Activated T-helper 17 cell treated with anti-CD3 and anti-CD28 coated beads, Interleukin-2, amount 50 U/mL, for 72 hours (primary cell): ENCODE data around the gene MCL1. TPM values are rescaled to one million over a fixed set of nuclear protein-coding genes. Genes with fewer than 3 reads are reported as not detected.
"Not testable (repeated sequence)": the region's sequence is repeated elsewhere in the genome, so short reads cannot be mapped to it uniquely, and the experiment has no call there.

ENCODE experiments used
- ATAC-seq: fragments of 150-1000 bp; cut with Tn5 transposase; replicated peaks from 2 replicates; pipeline ENCODE4 v1.10.0; 2021; ENCODE audit warnings: mild to moderate bottlenecking, moderate library complexity
- H3K27ac Mint-ChIP-seq: one replicate; pipeline ENCODE4 v1.8.0; 2022; ENCODE audit warnings: mixed read lengths
- H3K27me3 Mint-ChIP-seq: one replicate; pipeline ENCODE4 v1.8.0; 2022; ENCODE audit warnings: mixed read lengths
- H3K36me3 Mint-ChIP-seq: one replicate; pipeline ENCODE4 v1.8.0; 2022; ENCODE audit warnings: low read depth, mild to moderate bottlenecking, mixed read lengths
- H3K4me1 Mint-ChIP-seq: one replicate; pipeline ENCODE4 v1.8.0; 2022; ENCODE audit warnings: mixed read lengths
- H3K4me3 Mint-ChIP-seq: one replicate; pipeline ENCODE4 v1.8.0; 2022; ENCODE audit warnings: mild to moderate bottlenecking, mixed read lengths
- H3K9me3 Mint-ChIP-seq: one replicate; pipeline ENCODE4 v1.8.0; 2022; ENCODE audit warnings: mixed read lengths
- total RNA-seq, 2 donors: library from RNA; stranded (reverse); gene quantifications; one replicate each; pipeline ENCODE4 v1.2.3, GENCODE V29; 2022

The MCL1 gene
- total RNA-seq, 2 donors from 2014 or later = 235 to 351 TPM

- H3K27me3 Mint-ChIP-seq = no peaks in the 10 kb centered on the region
- H3K9me3 Mint-ChIP-seq = no peaks in the 10 kb centered on the region
- peak overlapping the region; percentile 98 for H3K27ac Mint-ChIP-seq
- peaks cover 65% of the 10 kb centered on the region for H3K36me3 Mint-ChIP-seq
- peaks cover 39% of the 10 kb centered on the region for H3K4me1 Mint-ChIP-seq
- H3K4me3 Mint-ChIP-seq = peak overlapping the region; percentile 83
- ATAC-seq = no peak
Observed at GRCh38 chr1:150612014-150612345, 32.6 kb upstream of the MCL1 start.

GRCh38 chr1:150610576-150610975 lies 31.2 kb upstream of the MCL1 start:
- peak overlapping the region; percentile 98 for H3K27ac Mint-ChIP-seq
- peaks cover 57% of the 10 kb centered on the region for H3K36me3 Mint-ChIP-seq
- no peaks in the 10 kb centered on the region for H3K27me3 Mint-ChIP-seq
- no peak for ATAC-seq
- no peaks in the 10 kb centered on the region for H3K9me3 Mint-ChIP-seq
- H3K4me3 Mint-ChIP-seq = peak overlapping the region; percentile 83
- H3K4me1 Mint-ChIP-seq = peaks cover 25% of the 10 kb centered on the region

DNA sequence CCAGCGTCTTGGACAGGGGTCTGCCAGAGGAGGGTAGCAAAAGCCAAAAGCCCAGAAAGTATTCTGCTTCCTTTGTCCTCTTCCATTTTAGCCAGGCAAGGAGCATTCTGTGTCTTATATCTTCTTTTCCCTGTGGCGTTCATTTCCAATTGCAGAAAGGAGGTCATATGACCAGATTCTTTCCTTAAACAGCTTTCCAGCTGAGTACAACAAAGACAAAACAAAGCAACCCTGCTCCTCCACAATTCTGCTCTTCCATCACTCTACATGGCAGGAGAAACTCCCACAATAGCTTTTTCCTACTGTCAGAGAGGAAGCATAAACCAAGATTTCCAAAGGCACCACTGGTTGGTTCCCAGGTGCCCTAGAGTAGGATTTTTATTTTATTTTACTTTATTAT lies 30.3 kb upstream of the MCL1 start:
- Mint-ChIP-seq H3K27me3 (no peaks in the 10 kb centered on the region), H3K4me1 (peaks cover 20% of the 10 kb centered on the region), H3K9me3 (no peaks in the 10 kb centered on the region), H3K4me3 (peak overlapping the region; percentile 21), H3K27ac (peak overlapping the region; percentile 98), H3K36me3 (peaks cover 50% of the 10 kb centered on the region)
- no peak for ATAC-seq

DNA sequence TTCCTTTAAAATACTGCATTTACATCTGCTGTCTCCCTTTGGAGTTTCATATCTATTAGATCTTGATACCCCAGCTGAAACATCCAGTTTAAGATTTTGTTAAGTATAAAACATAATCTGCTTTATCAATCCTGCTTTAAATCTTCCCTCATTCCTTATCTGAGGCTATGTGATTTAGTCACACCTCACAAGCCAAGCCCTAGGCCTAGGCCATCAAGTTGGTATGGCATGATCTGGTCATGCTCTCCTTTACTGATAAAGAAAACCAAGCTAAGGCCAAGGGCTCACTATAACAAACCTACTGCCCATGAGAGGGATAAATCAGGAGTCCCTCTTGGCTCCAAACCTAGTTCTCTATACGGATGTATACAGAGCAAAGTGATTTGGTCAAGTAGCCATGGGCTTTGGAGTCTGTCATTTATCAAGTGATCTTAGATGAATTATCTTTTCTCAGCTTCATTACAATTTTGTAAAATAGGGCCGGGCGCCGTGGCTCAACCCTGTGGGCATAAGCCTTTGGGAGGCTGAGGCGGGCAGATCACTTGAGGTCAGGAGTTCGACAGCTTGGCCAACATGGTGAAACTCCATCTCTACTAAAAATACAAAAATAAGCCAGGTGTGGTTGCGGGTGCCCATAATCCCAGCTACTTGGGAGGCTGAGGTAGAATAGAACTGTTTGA lies 27.2 kb upstream of the MCL1 start:
- ATAC-seq = no peak
- peaks cover 28% of the 10 kb centered on the region for H3K36me3 Mint-ChIP-seq
- H3K4me3 Mint-ChIP-seq = peak overlapping the region; percentile 19
- H3K27ac Mint-ChIP-seq = peak overlapping the region; percentile 79
- H3K27me3 Mint-ChIP-seq = no peaks in the 10 kb centered on the region
- H3K4me1 Mint-ChIP-seq = peaks cover 20% of the 10 kb centered on the region
- no peaks in the 10 kb centered on the region for H3K9me3 Mint-ChIP-seq

- H3K9me3 Mint-ChIP-seq = not testable (repeated sequence)
- H3K4me1 Mint-ChIP-seq = peaks cover 14% of the 10 kb centered on the region
Observed at GRCh38 chr1:150605451-150605731, 26.0 kb upstream of the MCL1 start.

GRCh38 chr1:150604226-150604588 lies 24.8 kb upstream of the MCL1 start:
- Mint-ChIP-seq H3K4me3 (peak overlapping the region; percentile 65), H3K4me1 (peaks cover 14% of the 10 kb centered on the region), H3K27ac (peak overlapping the region; percentile 89), H3K36me3 (peaks cover 41% of the 10 kb centered on the region), H3K27me3 (no peaks in the 10 kb centered on the region), H3K9me3 (no peaks in the 10 kb centered on the region)
- no peak for ATAC-seq

More at GRCh38 chr1:150605451-150605731, 26.0 kb upstream of the MCL1 start:
- H3K36me3 Mint-ChIP-seq = peaks cover 31% of the 10 kb centered on the region
- peak overlapping the region; percentile 89 for H3K27ac Mint-ChIP-seq
- H3K27me3 Mint-ChIP-seq, ATAC-seq: not testable (repeated sequence)
- H3K4me3 Mint-ChIP-seq = peak overlapping the region; percentile 65

DNA sequence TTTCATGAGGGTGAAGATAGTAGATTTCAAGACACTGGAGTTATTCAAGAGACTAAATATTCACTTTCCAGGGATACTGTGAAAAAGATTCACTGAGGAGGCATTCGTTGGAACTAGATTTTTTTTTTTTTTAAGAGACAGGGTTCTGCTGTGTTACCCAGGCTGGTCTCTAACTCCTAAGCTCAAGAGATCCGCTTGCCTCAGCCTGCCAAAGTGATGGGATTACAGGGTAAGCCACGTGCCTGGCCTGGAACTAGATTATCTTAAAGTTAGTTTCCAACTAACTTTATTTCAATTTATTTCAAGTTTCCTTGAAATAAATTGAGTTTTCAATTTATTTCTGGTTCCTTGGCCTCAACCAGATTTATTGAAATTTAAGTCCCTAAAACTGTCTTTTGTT lies 24.3 kb upstream of the MCL1 start:
- no peak overlapping the region for H3K4me3 Mint-ChIP-seq
- H3K9me3 Mint-ChIP-seq = no peaks in the 10 kb centered on the region
- H3K27ac Mint-ChIP-seq = peak overlapping the region; percentile 89
- ATAC-seq = no peak
- H3K27me3 Mint-ChIP-seq = no peaks in the 10 kb centered on the region
- peaks cover 36% of the 10 kb centered on the region for H3K36me3 Mint-ChIP-seq
- H3K4me1 Mint-ChIP-seq = peaks cover 14% of the 10 kb centered on the region

DNA sequence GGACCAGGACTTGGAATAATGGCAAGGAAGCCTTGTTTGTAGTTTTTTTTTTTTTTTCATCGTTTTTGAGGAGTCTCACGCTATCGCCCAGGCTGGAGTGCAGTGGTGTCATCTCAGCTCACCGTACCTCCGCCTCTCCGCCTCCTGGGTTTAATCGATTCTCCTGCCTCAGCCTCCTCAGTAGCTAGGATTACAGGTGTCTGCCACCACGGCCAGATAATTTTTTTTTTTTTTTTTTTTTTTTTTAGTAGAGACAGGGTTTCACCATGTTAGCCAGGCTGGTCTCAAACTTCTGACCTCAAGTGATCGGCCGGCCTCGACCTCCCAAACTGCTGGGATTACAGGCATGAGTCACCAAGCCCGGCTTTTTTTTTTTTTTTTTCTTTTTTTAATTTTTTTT lies 23.0 kb upstream of the MCL1 start:
- not testable (repeated sequence) for ATAC-seq, H3K27me3 Mint-ChIP-seq, H3K4me3 Mint-ChIP-seq, H3K27ac Mint-ChIP-seq, H3K9me3 Mint-ChIP-seq
- peaks cover 15% of the 10 kb centered on the region for H3K4me1 Mint-ChIP-seq
- H3K36me3 Mint-ChIP-seq = peaks cover 36% of the 10 kb centered on the region

- Mint-ChIP-seq H3K27me3 (no peaks in the 10 kb centered on the region), H3K36me3 (peaks cover 33% of the 10 kb centered on the region), H3K4me3 (no peak overlapping the region), H3K27ac (no peak overlapping the region), H3K9me3 (no peaks in the 10 kb centered on the region), H3K4me1 (peaks cover 21% of the 10 kb centered on the region)
- ATAC-seq = no peak
Observed at GRCh38 chr1:150601540-150601939, 22.1 kb upstream of the MCL1 start.

GRCh38 chr1:150598346-150598745 lies 18.9 kb upstream of the MCL1 start:
- not testable (repeated sequence) for H3K4me3 Mint-ChIP-seq, ATAC-seq, H3K9me3 Mint-ChIP-seq, H3K27me3 Mint-ChIP-seq, H3K27ac Mint-ChIP-seq
- H3K4me1 Mint-ChIP-seq = peaks cover 20% of the 10 kb centered on the region
- peaks cover 30% of the 10 kb centered on the region for H3K36me3 Mint-ChIP-seq

GRCh38 chr1:150596976-150597375 lies 17.6 kb upstream of the MCL1 start:
- H3K36me3 Mint-ChIP-seq = peaks cover 32% of the 10 kb centered on the region
- no peaks in the 10 kb centered on the region for H3K27me3 Mint-ChIP-seq
- H3K4me1 Mint-ChIP-seq = peaks cover 18% of the 10 kb centered on the region
- H3K4me3 Mint-ChIP-seq = peak overlapping the region; percentile 61
- ATAC-seq = no peak
- no peaks in the 10 kb centered on the region for H3K9me3 Mint-ChIP-seq
- H3K27ac Mint-ChIP-seq = peak overlapping the region; percentile 85

DNA sequence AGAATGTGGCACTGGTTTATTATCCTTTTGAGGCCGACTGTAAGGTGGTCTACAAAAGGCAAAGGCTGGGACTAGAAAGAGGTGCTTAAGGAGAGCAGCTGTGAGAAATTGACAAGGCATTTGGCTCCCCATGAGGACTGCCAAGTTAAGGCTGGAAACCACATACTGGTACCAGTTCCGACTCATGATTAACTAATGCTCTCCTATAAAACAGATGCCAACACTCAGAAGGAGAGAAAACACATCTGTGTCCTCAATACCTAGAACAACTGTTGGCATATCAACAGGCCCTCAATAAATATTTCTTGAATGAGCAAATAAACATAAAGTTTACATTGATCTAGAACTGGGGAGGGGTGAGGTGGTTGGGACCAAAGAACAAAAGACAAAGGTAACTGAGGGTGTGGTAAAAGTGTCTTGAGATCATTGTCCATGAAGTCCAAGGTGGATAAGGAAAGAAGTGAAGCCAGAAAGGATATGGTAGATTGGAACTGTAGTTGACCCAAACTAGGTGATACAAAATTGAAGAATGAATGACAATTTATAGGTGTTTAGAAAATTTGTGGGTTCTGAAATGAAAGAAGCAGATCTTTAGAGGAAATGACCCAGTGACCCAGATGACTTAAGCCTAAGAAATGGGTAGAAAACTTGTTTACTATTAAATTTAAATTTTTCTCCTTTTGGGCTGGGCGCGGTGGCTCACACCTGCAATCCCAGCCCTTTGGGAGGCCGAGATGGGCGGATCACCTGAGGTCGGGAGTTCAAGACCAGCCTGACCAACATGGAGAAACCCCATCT lies 16.9 kb upstream of the MCL1 start:
- H3K36me3 Mint-ChIP-seq = peaks cover 29% of the 10 kb centered on the region
- peaks cover 18% of the 10 kb centered on the region for H3K4me1 Mint-ChIP-seq
- peak overlapping the region; percentile 61 for H3K4me3 Mint-ChIP-seq
- no peaks in the 10 kb centered on the region for H3K27me3 Mint-ChIP-seq
- no peaks in the 10 kb centered on the region for H3K9me3 Mint-ChIP-seq
- peak; percentile 76 for ATAC-seq
- H3K27ac Mint-ChIP-seq = peak overlapping the region; percentile 85

GRCh38 chr1:150582371-150582770 lies 3.0 kb upstream of the MCL1 start:
- Mint-ChIP-seq H3K27me3 (no peaks in the 10 kb centered on the region), H3K9me3 (no peaks in the 10 kb centered on the region), H3K4me1 (peaks cover 7% of the 10 kb centered on the region), H3K4me3 (no peak overlapping the region), H3K27ac (no peak overlapping the region), H3K36me3 (peaks cover 23% of the 10 kb centered on the region)
- ATAC-seq = no peak

DNA sequence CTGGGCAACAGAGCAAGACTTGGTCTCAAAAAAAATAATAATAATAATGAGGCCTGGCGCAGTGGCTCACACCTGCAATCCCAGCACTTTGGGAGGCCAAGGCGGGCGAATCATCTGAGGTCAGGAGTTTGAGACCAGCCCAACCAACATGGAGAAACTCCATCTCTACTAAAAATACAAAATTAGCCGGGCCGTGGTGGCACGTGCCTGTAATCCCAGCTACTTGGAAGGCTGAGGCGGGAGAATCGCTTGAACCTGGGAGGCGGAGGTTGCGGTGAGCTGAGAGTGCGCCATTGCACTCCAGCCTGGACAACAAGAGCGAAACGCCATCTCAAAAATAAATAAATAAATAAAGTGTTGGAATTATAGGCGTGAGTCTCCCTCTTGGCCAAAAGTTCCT lies 2.6 kb upstream of the MCL1 start:
- H3K36me3 Mint-ChIP-seq = peaks cover 27% of the 10 kb centered on the region
- ATAC-seq, H3K4me3 Mint-ChIP-seq, H3K27ac Mint-ChIP-seq, H3K9me3 Mint-ChIP-seq, H3K4me1 Mint-ChIP-seq, H3K27me3 Mint-ChIP-seq: not testable (repeated sequence)

DNA sequence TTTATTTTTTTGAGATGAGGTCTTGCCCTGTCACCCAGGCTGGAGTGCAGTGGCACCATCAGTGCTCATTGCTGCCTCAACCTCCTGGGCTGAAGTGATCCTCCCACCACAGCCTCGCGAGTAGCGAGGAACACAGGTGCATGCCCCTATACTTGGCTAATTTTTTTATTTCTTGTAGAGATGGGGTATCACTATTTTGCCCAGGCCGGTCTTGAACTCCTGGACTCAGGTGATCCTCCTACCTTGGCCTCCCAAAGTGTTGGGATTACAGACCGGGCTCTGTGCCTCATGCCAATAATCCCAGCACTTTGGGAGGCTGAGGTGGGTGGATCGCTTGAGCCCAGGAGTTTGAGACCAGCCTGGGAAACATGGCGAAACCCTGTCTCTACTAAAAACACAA lies 2.0 kb upstream of the MCL1 start:
- H3K36me3 Mint-ChIP-seq = peaks cover 32% of the 10 kb centered on the region
- not testable (repeated sequence) for H3K4me3 Mint-ChIP-seq, H3K4me1 Mint-ChIP-seq, H3K27me3 Mint-ChIP-seq, ATAC-seq, H3K27ac Mint-ChIP-seq, H3K9me3 Mint-ChIP-seq
